Cardiac muscle cell (in vitro differentiated cells and primary cell): ENCODE data around the gene SCN5A. TPM values are rescaled to one million over a fixed set of nuclear protein-coding genes. Genes with fewer than 3 reads are reported as not detected.

Source experiments
- DNase-seq, 2 donors: peaks; one replicate each; pipeline versions ENCODE4 v3.0.0 to v3.0.0-alpha.2; 2010 to 2017; ENCODE audit warnings: low read depth in 1 of 2, low spot score in 1 of 2
- H3K27ac ChIP-seq: fragments of 200-600 bp; sonication (generic); 2 replicates; pipeline ENCODE4 v1.5.1; 2016
- H3K27me3 ChIP-seq: fragments of 200-600 bp; sonication (generic); 2 replicates; pipeline ENCODE4 v1.6.0; 2016; ENCODE audit warnings: control low read depth
- H3K36me3 ChIP-seq: fragments of 200-600 bp; sonication (generic); 2 replicates; pipeline ENCODE4 v1.5.1; 2016; ENCODE audit warnings: control low read depth
- H3K4me1 ChIP-seq: fragments of 200-600 bp; sonication (generic); 2 replicates; pipeline ENCODE4 v1.8.1; 2017; ENCODE audit warnings: low read depth, mild to moderate bottlenecking, mixed run types
- H3K4me3 ChIP-seq: fragments of 200-600 bp; sonication (generic); 2 replicates; pipeline ENCODE4 v1.5.1; 2016; ENCODE audit warnings: mild to moderate bottlenecking
- H3K9me3 ChIP-seq: fragments of 200-600 bp; sonication (generic); 2 replicates; pipeline ENCODE4 v1.5.1; 2017; ENCODE audit warnings: low read depth, mild to moderate bottlenecking, control low read depth
- CTCF ChIP-seq: IDR thresholded peaks from 2 replicates; pipeline ENCODE4 v1.5.1; 2012; ENCODE audit warnings: low read depth, mild to moderate bottlenecking, low read length
- polyA plus RNA-seq: library from polyadenylated mRNA; unstranded; fragments of >200 nt; fragmentation: Nextera tagmentation; extraction: Ambion mirVana; gene quantifications from 2 replicates; pipeline ENCODE4 v1.2.1, GENCODE V29; 2016
- total RNA-seq: library from RNA; depleted of rRNA; stranded (reverse); fragments of >200 nt; gene quantifications from 2 replicates; pipeline ENCODE4 v1.2.3, GENCODE V29; 2016

Gene SCN5A
- total and polyA plus RNA-seq, 2 experiments from 2014 or later, result 3.1 to 9.3 TPM

- TF ChIP-seq CTCF, result no peak
- Histone ChIP-seq H3K4me3 (no peak overlapping the region), H3K27ac (no peak overlapping the region), H3K9me3 (no peaks in the 10 kb centered on the region), H3K36me3 (no peaks in the 10 kb centered on the region), H3K27me3 (peaks cover 3% of the 10 kb centered on the region), H3K4me1 (no peaks in the 10 kb centered on the region)
- no peak for DNase-seq
Measured at GRCh38 chr3:38554127-38554827, 95.2 kb downstream of the SCN5A start.

- no peaks in the 10 kb centered on the region for H3K9me3 ChIP-seq
- no peaks in the 10 kb centered on the region for H3K4me1 ChIP-seq
- peaks cover 3% of the 10 kb centered on the region for H3K27me3 ChIP-seq
- no peak for DNase-seq
- no peaks in the 10 kb centered on the region for H3K36me3 ChIP-seq
- H3K4me3 ChIP-seq, result no peak overlapping the region
- TF ChIP-seq CTCF, result no peak
- H3K27ac ChIP-seq, result no peak overlapping the region
Measured at GRCh38 chr3:38553071-38553470, 96.4 kb downstream of the SCN5A start.

GRCh38 chr3:38552364-38552763 is 97.1 kb downstream of the SCN5A start:
- DNase-seq, result no peak
- Histone ChIP-seq H3K4me1 (no peaks in the 10 kb centered on the region), H3K27ac (no peak overlapping the region), H3K4me3 (no peak overlapping the region), H3K27me3 (peaks cover 3% of the 10 kb centered on the region), H3K36me3 (no peaks in the 10 kb centered on the region), H3K9me3 (no peaks in the 10 kb centered on the region)
- TF ChIP-seq CTCF, result no peak

- Histone ChIP-seq H3K27ac (no peak overlapping the region), H3K27me3 (peaks cover 3% of the 10 kb centered on the region), H3K4me3 (no peak overlapping the region), H3K9me3 (no peaks in the 10 kb centered on the region), H3K36me3 (no peaks in the 10 kb centered on the region), H3K4me1 (no peaks in the 10 kb centered on the region)
- no peak for TF ChIP-seq CTCF
- DNase-seq, result no peak
Measured at GRCh38 chr3:38551026-38551832, 98.3 kb downstream of the SCN5A start.

- no peak for TF ChIP-seq CTCF
- no peak overlapping the region for H3K4me3 ChIP-seq
- H3K9me3 ChIP-seq, result no peaks in the 10 kb centered on the region
- no peaks in the 10 kb centered on the region for H3K4me1 ChIP-seq
- no peak for DNase-seq
- H3K27me3 ChIP-seq, result peaks cover 8% of the 10 kb centered on the region
- no peak overlapping the region for H3K27ac ChIP-seq
- no peaks in the 10 kb centered on the region for H3K36me3 ChIP-seq
Measured at GRCh38 chr3:38549957-38550840, 99.3 kb downstream of the SCN5A start.
